Sigmoid colon (tissue), 4 donors: ENCODE results near the gene XRCC5.

Experiments used
- CTCF ChIP-seq, 4 experiments: fragments of 450-650 bp in 3 of 4; fragments of 200-600 bp in 1 of 4; IDR thresholded peaks; one replicate each; pipeline ENCODE4 v1.5.1; 2016 to 2019; ENCODE audit warnings: antibody characterized with exemption in 4 of 4, mild to moderate bottlenecking in 3 of 4, moderate library complexity in 2 of 4
- EP300 ChIP-seq, 4 donors: sonication (generic); formaldehyde crosslinking; IDR thresholded peaks; one replicate each; pipeline ENCODE4 v1.6.1; 2017; ENCODE audit warnings: antibody characterized with exemption in 4 of 4
- POLR2A ChIP-seq, 2 donors: fragments of 450-650 bp; IDR thresholded peaks; one replicate each; pipeline ENCODE4 v1.6.1; 2016; ENCODE audit warnings: antibody characterized with exemption in 2 of 2, mild to moderate bottlenecking in 2 of 2, moderate library complexity in 2 of 2

GRCh38 chr2:216243026-216243425 lies 133.9 kb downstream of the XRCC5 start:
- no peak for TF ChIP-seq POLR2A (IDR thresholded peaks at IDR 0.05)
- TF ChIP-seq CTCF (IDR thresholded peaks at IDR 0.05) = no peak
- TF ChIP-seq EP300 (IDR thresholded peaks at IDR 0.05) = no peak
